GM19452 (cell line): ENCODE data around the gene RIMBP3C.
"Not testable (repeated sequence)": the region's sequence is repeated elsewhere in the genome, so short reads cannot be mapped to it uniquely, and the experiment has no call there.

Experiments used
- ATAC-seq: cut with Tn5 transposase; IDR thresholded peaks from one replicate; pipeline ENCODE4 v1.9.1; 2021; ENCODE audit not compliant: unreplicated experiment

RIMBP3C gene, protein sequence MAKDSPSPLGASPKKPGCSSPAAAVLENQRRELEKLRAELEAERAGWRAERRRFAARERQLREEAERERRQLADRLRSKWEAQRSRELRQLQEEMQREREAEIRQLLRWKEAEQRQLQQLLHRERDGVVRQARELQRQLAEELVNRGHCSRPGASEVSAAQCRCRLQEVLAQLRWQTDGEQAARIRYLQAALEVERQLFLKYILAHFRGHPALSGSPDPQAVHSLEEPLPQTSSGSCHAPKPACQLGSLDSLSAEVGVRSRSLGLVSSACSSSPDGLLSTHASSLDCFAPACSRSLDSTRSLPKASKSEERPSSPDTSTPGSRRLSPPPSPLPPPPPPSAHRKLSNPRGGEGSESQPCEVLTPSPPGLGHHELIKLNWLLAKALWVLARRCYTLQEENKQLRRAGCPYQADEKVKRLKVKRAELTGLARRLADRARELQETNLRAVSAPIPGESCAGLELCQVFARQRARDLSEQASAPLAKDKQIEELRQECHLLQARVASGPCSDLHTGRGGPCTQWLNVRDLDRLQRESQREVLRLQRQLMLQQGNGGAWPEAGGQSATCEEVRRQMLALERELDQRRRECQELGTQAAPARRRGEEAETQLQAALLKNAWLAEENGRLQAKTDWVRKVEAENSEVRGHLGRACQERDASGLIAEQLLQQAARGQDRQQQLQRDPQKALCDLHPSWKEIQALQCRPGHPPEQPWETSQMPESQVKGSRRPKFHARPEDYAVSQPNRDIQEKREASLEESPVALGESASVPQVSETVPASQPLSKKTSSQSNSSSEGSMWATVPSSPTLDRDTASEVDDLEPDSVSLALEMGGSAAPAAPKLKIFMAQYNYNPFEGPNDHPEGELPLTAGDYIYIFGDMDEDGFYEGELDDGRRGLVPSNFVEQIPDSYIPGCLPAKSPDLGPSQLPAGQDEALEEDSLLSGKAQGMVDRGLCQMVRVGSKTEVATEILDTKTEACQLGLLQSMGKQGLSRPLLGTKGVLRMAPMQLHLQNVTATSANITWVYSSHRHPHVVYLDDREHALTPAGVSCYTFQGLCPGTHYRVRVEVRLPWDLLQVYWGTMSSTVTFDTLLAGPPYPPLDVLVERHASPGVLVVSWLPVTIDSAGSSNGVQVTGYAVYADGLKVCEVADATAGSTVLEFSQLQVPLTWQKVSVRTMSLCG (N-terminal part only)

GRCh38 chr22:21551361-21551760, at the start of gene RIMBP3C:
Gene RIMBP3C (minus strand): TSS chr22:21551461. CDS start chr22:21550976, 485 bp downstream.
- not testable (repeated sequence) for ATAC-seq

GRCh38 chr22:21599053-21599893, 48.0 kb upstream of the RIMBP3C start:
- ATAC-seq = no peak

- ATAC-seq = no peak
Observed at GRCh38 chr22:21598302-21598701, 47.0 kb upstream of the RIMBP3C start.

DNA sequence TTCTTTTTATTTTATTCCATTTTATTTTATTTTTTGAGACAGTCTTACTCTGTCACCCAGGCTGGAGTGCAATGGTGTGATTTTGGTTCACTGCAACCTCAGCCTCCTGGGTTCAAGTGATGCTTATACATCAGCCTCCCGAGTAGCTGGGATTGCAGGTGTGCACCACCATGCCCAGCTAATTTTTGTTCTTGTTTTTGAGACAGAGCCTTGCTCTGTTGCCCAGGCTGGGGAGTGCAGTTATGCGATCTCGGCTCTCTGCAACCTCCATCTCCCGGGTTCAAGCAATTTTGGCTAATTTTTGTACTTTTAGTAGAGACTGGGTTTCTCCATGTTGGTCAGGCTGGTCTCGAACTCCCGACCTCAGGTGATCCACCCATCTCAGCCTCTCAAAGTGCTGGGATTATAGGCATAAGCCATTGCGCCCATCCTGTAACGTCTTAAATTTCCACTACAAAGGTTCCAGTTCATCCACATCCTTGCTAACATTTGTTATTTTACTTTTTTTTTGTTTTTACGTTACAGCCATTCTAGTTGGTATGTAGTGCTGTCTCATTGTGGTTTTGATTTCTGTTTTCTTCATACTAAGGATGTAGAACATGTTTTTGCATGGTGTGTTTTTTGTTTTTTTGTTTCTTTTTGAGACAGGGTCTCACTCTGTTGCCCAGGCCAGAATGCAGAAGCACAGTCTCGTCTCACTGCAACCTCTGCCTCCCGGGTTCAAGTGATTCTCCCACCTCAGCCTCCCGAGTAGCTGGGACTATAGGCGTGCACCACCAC, 45.3 kb upstream of the RIMBP3C start:
- ATAC-seq = not testable (repeated sequence)

DNA sequence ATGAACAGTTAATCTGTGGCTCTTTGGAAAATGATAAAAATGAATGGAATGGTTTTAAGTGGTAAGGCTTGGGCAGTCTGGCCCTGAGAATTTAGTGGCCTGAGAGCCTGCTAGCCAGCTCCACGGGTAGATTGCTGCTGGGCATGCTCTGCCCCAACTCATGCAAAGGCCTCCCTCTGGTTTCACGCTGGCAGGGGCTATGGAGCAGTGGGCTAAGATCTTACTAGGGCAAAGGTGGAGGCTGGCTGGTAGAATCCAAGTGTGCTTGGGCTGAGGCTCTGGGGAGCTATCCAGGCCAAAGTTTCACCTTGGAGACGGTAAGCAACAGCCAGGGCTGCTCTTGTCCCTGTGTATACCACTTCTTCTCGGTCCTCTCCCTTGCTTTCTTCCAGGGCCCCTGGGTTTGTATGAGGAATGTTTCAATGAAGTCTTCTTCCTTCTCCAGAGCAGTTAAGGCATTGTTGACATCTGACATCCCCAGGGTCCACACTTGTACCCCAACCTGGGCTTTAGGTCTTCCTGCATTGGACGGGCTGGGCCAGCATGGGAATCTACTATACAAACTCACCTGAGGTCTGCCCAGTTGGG, 43.7 kb upstream of the RIMBP3C start:
- no peak for ATAC-seq

DNA sequence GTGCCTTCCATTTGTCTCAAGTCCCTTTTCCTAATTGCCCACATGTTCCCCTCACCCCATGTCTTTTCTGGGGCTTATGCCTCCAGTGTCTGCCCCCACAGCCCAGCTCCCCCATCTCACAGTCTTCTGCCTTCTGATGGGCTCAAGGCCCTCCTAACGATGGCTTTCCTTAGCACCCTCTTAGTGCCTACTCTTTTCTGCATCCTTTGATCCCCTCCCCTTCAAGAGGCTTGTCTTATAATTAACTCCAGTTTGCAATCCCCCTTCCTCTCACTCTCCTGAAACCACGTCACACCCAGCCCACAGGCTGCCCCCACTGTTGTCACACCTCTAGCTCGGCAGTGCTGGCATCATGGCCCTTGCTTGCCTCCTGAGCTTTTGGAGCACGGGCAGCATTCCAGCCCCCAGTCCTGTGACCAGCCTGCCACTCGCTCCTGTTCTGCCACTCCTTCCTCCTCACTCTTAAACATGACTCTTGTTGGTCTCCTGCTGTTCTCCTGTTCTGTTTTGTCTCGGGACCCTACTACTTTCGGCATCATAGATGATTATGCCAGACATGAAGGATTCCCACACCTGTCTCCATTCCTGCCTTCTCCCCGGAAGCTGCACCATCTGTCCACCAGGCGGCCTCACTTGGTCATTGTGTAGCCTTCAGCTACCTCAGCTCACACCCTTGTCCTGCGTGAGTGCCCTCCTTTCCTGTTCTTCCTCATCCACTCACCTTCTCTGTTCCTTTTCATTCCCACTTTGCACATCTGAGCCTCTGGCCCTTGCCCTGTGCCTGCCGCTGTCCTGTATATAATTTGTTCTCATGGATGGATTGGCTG, 42.4 kb upstream of the RIMBP3C start:
- no peak for ATAC-seq

- no peak for ATAC-seq
Observed at GRCh38 chr22:21592422-21592821, 41.2 kb upstream of the RIMBP3C start.

- ATAC-seq = no peak
Observed at GRCh38 chr22:21591695-21592094, 40.4 kb upstream of the RIMBP3C start.

GRCh38 chr22:21590809-21591641, 39.8 kb upstream of the RIMBP3C start:
- ATAC-seq = no peak

DNA sequence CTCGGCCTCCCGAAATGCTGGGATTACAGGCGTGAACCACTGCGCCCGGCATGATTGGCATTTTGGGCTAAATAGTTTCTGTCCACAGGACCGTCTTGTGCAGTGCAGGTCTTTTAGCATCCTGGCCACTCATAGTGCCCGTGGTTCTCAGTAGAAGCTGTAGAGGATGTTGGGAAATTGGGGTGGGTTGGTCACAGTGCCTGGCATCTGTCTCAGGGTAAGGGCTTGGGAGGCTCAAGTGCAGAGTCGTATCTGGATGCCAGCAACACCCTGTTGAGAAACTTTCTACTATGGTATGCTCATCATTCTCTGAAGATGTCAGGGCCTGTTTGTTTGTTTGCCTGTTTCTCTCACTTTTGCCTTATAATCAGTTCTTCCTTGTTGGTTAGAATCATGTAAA, 38.1 kb upstream of the RIMBP3C start:
- no peak for ATAC-seq

- ATAC-seq = peak; percentile 94
Observed at GRCh38 chr22:21587803-21588611, 36.7 kb upstream of the RIMBP3C start.

DNA sequence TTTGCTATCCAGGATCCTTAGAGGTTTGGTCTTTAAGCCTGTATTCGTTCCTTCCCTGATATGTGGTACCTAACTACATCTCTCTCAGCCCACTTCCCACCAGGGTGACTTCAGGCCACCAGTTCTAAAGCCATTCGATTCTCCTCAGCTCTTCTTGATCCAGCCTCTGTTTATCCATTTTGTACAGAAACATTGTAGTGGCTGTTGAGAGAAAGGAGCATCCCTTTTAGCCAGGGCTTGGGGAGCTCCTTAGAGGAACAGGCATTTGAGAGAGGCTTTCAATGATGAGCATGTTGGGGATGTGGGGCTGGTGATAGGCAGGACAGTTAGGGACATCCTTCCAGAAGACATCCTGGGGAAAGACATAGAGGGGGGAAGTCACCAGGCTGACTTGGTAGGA, 34.1 kb upstream of the RIMBP3C start:
- no peak for ATAC-seq

GRCh38 chr22:21582801-21583740, 31.8 kb upstream of the RIMBP3C start:
- ATAC-seq = no peak

GRCh38 chr22:21581009-21581713, 29.9 kb upstream of the RIMBP3C start:
- not testable (repeated sequence) for ATAC-seq

- ATAC-seq = not testable (repeated sequence)
Observed at GRCh38 chr22:21580623-21581007, 29.4 kb upstream of the RIMBP3C start.
